ENCODE measurements around the gene EBF3. TPM values are rescaled to one million over a fixed set of nuclear protein-coding genes. Genes with fewer than 3 reads are reported as not detected.

Gene EBF3
- total and polyA plus RNA-seq, 9 of the 15 experiments (the other 6 are each of a cell fraction or from before 2014, with no cell fraction given), result not detected

- no peak overlapping the region for H2AFZ ChIP-seq (ENCODE audit: low read depth, low read length)
- no peaks in the 10 kb centered on the region for H3K36me3 ChIP-seq (ENCODE audit: control insufficient read depth, insufficient read depth, low read length)
- no peak overlapping the region for H3K4me2 ChIP-seq (ENCODE audit: insufficient read depth, low read length)
- in situ Hi-C loops (cut with MboI) (no loop called here), intact Hi-C loops (cut with micrococcal nuclease) (no loop called here)
- no peaks in the 10 kb centered on the region for H4K20me1 ChIP-seq (replicated peaks; ENCODE audit: control insufficient read depth, insufficient read depth, low read length)
- no peak overlapping the region for H3K9ac ChIP-seq (ENCODE audit: insufficient read depth in 1 of 2, low read depth in 2 of 2, low read length in 2 of 2)
- CTCF ChIA-PET (ENCODE audit: low intra/inter-chr PET ratio), result no interaction called here
- no peaks in the 10 kb centered on the region for H3K4me1 ChIP-seq (replicated peaks in 1 of 2; ENCODE audit: control insufficient read depth in 2 of 2, insufficient read depth in 2 of 2, low read length in 2 of 2)
- peaks cover 4 to 29% of the 10 kb centered on the region in 2 experiments; a peak in 4 of 5 replicates for H3K27me3 ChIP-seq (ENCODE audit: control insufficient read depth in 2 of 2, insufficient read depth in 2 of 2, low read length in 2 of 2)
- no peaks in the 10 kb centered on the region for H3K79me2 ChIP-seq (ENCODE audit: control insufficient read depth, insufficient read depth, low read length)
- no peak overlapping the region for H3K4me3 ChIP-seq
- ATAC-seq, result no peak
- under 1% methylated on average over 15 of the region's 17 CpGs for WGBS (ENCODE audit: insufficient coverage, low coverage, missing lambda C conversion rate)
- no TSS peak for BruUV-seq (replicated peaks)
- no peak for FAIRE-seq
- POLR2A ChIA-PET, result no interaction called here
- no peaks in the 10 kb centered on the region for H3K9me1 ChIP-seq (ENCODE audit: control insufficient read depth, insufficient read depth, low read length)
- no peaks in the 10 kb centered on the region for H3K9me3 ChIP-seq (replicated peaks; ENCODE audit: control insufficient read depth, insufficient read depth, low read depth, low read length)
- no peak overlapping the region for H3K27ac ChIP-seq (ENCODE audit: extremely low read depth, low read depth, low read length)
- DNase-seq (ENCODE audit: extremely low read depth in 1 of 4, low spot score in 3 of 4), result no peak
- no peak for TF ChIP-seq MAZ (CRISPR knock-in tag; conservative IDR thresholded peaks at IDR 0.05 in 1 of 2, IDR thresholded peaks at IDR 0.05 in 1 of 2)
- no peak for TF ChIP-seq ZNF395 (CRISPR knock-in tag; IDR thresholded peaks at IDR 0.05)
- TF ChIP-seq PTTG1 (tag; IDR thresholded peaks at IDR 0.05; ENCODE audit: low read depth), result no peak
- no peak for TF ChIP-seq CC2D1A (IDR thresholded peaks at IDR 0.05)
- TF ChIP-seq POLR3A (IDR thresholded peaks at IDR 0.05; ENCODE audit: borderline replicate concordance, extremely low read depth, insufficient read depth, insufficient read length), result no peak
- TF ChIP-seq ATF3 (IDR thresholded peaks at IDR 0.05), result no peak
- TF ChIP-seq ATF3 (CRISPR knock-in tag; conservative IDR thresholded peaks at IDR 0.05), result no peak
- TF ChIP-seq ZNF584 (CRISPR knock-in tag; IDR thresholded peaks at IDR 0.05; ENCODE audit: low read depth), result no peak
- TF ChIP-seq ZNF766 (CRISPR knock-in tag; conservative IDR thresholded peaks at IDR 0.05), result no peak
- no peak for TF ChIP-seq SMARCC2 (IDR thresholded peaks at IDR 0.05; ENCODE audit: low read depth)
- TF ChIP-seq TSHZ1 (CRISPR knock-in tag; IDR thresholded peaks at IDR 0.05), result no peak
- TF ChIP-seq FOXJ3 (CRISPR knock-in tag; IDR thresholded peaks at IDR 0.05), result no peak
- no peak for TF ChIP-seq ZKSCAN1 (IDR thresholded peaks at IDR 0.05; ENCODE audit: low read depth, low read length)
- TF ChIP-seq MCM2 (IDR thresholded peaks at IDR 0.05; ENCODE audit: low read depth), result no peak
- TF ChIP-seq FOXA1 (IDR thresholded peaks at IDR 0.05; ENCODE audit: borderline replicate concordance), result no peak
- TF ChIP-seq KLF1 (tag; IDR thresholded peaks at IDR 0.05), result no peak
- no peak for TF ChIP-seq ZNF124 (CRISPR knock-in tag; IDR thresholded peaks at IDR 0.05)
- no peak for TF ChIP-seq PURB (CRISPR knock-in tag; IDR thresholded peaks at IDR 0.05; ENCODE audit: low read depth)
Measured at GRCh38 chr10:129790715-129791446, 173.2 kb downstream of the EBF3 start.
